H9 (cell line): ENCODE results near the gene ATF6. TPM values are rescaled to one million over a fixed set of nuclear protein-coding genes. Genes with fewer than 3 reads are reported as not detected.

Experiments used
- DNase-seq: peaks from one replicate; pipeline ENCODE4 v3.0.0-alpha.2; 2017
- H2AFZ ChIP-seq: one replicate; pipeline ENCODE4 v1.6.1; 2013; ENCODE audit warnings: mild to moderate bottlenecking, low read length, control low read depth, moderate library complexity
- H2AK5ac ChIP-seq: 2 replicates; pipeline ENCODE4 v1.6.1; 2013; ENCODE audit warnings: low read length, control low read depth, mixed read lengths; ENCODE audit not compliant: insufficient read length
- H2BK120ac ChIP-seq: one replicate; pipeline ENCODE4 v1.6.1; 2013; ENCODE audit warnings: low read depth, mild to moderate bottlenecking, low read length, control low read depth, inconsistent platforms; ENCODE audit not compliant: poor library complexity, severe bottlenecking
- H2BK12ac ChIP-seq: 2 replicates; pipeline ENCODE4 v1.6.1; 2013; ENCODE audit warnings: low read length, control low read depth, mixed read lengths, low read depth; ENCODE audit not compliant: insufficient read length
- H2BK15ac ChIP-seq: 2 replicates; pipeline ENCODE4 v1.6.1; 2013; ENCODE audit warnings: low read depth, low read length, control low read depth
- H2BK20ac ChIP-seq: one replicate; pipeline ENCODE4 v1.6.1; 2013; ENCODE audit warnings: low read depth, mild to moderate bottlenecking, low read length, control low read depth, inconsistent platforms; ENCODE audit not compliant: poor library complexity, severe bottlenecking
- H2BK5ac ChIP-seq: 2 replicates; pipeline ENCODE4 v1.6.1; 2013; ENCODE audit warnings: low read length, control low read depth, mixed read lengths; ENCODE audit not compliant: insufficient read length
- H3K14ac ChIP-seq: 2 replicates; pipeline ENCODE4 v1.6.1; 2013; ENCODE audit warnings: low read length, control low read depth; ENCODE audit not compliant: insufficient read depth
- H3K18ac ChIP-seq: 2 replicates; pipeline ENCODE4 v1.6.1; 2013; ENCODE audit warnings: low read depth, mild to moderate bottlenecking, mixed read lengths, low read length, control low read depth; ENCODE audit not compliant: insufficient read length
- H3K23ac ChIP-seq: 2 replicates; pipeline ENCODE4 v1.6.1; 2013; ENCODE audit warnings: low read length, control low read depth, mixed read lengths, low read depth; ENCODE audit not compliant: insufficient read length
- H3K23me2 ChIP-seq: 2 replicates; pipeline ENCODE4 v1.6.1; 2013; ENCODE audit warnings: low read depth, mild to moderate bottlenecking, mixed read lengths, low read length, control low read depth; ENCODE audit not compliant: insufficient read length, poor library complexity, severe bottlenecking
- H3K27ac ChIP-seq: 2 replicates; pipeline ENCODE4 v1.5.1; 2013; ENCODE audit warnings: low read length, control low read depth, mixed read lengths, low read depth; ENCODE audit not compliant: insufficient read length
- H3K27me3 ChIP-seq: 2 replicates; pipeline ENCODE4 v1.6.1; 2013; ENCODE audit warnings: low read length, control low read depth, inconsistent platforms; ENCODE audit not compliant: insufficient read depth
- H3K4ac ChIP-seq: 2 replicates; pipeline ENCODE4 v1.6.1; 2013; ENCODE audit warnings: low read depth, mild to moderate bottlenecking, control low read depth, inconsistent platforms, low read length, moderate library complexity
- H3K4me1 ChIP-seq: 2 replicates; pipeline ENCODE4 v1.6.1; 2013; ENCODE audit warnings: low read length, control low read depth, inconsistent platforms; ENCODE audit not compliant: insufficient read depth
- H3K4me2 ChIP-seq: 2 replicates; pipeline ENCODE4 v1.6.1; 2013; ENCODE audit warnings: low read length, control low read depth, mixed read lengths; ENCODE audit not compliant: insufficient read length, insufficient read depth
- H3K56ac ChIP-seq: 2 replicates; pipeline ENCODE4 v1.6.1; 2013; ENCODE audit warnings: low read depth, mild to moderate bottlenecking, mixed read lengths, low read length, control low read depth; ENCODE audit not compliant: insufficient read length
- H3K79me1 ChIP-seq: 2 replicates; pipeline ENCODE4 v1.6.1; 2013; ENCODE audit warnings: low read depth, mild to moderate bottlenecking, moderate library complexity, low read length, control low read depth, inconsistent platforms; ENCODE audit not compliant: insufficient read depth, poor library complexity, severe bottlenecking
- H3K79me2 ChIP-seq: 2 replicates; pipeline ENCODE4 v1.6.1; 2013; ENCODE audit warnings: low read length, control low read depth, inconsistent platforms; ENCODE audit not compliant: insufficient read depth
- H3K9ac ChIP-seq: 2 replicates; pipeline ENCODE4 v1.6.1; 2013; ENCODE audit warnings: low read length, control low read depth, mixed read lengths; ENCODE audit not compliant: insufficient read length; ENCODE audit errors: extremely low read depth
- H3K9me3 ChIP-seq: one replicate; pipeline ENCODE4 v1.6.1; 2013; ENCODE audit warnings: low read depth, low read length, inconsistent platforms; ENCODE audit not compliant: control insufficient read depth
- H3T11ph ChIP-seq: one replicate; pipeline ENCODE4 v1.6.1; 2013; ENCODE audit warnings: mild to moderate bottlenecking, low read length, control low read depth, inconsistent platforms
- H4K20me1 ChIP-seq: one replicate; pipeline ENCODE4 v1.6.1; 2013; ENCODE audit not compliant: control insufficient read depth, insufficient read length, insufficient read depth
- H4K5ac ChIP-seq: 2 replicates; pipeline ENCODE4 v1.6.1; 2013; ENCODE audit warnings: low read depth, mild to moderate bottlenecking, mixed read lengths, low read length, control low read depth; ENCODE audit not compliant: insufficient read length
- H4K8ac ChIP-seq: replicated peaks from 2 replicates; pipeline ENCODE4 v1.6.1; 2013; ENCODE audit warnings: low read length, control low read depth, mixed read lengths, low read depth; ENCODE audit not compliant: insufficient read length
- H4K91ac ChIP-seq: 2 replicates; pipeline ENCODE4 v1.6.1; 2013; ENCODE audit warnings: low read depth, mild to moderate bottlenecking, moderate library complexity, mixed read lengths, low read length, control low read depth; ENCODE audit not compliant: insufficient read length
- H3K27ac Mint-ChIP-seq, 3 experiments: 2 replicates in 2 of 3; 3 replicates in 1 of 3; pipeline ENCODE4 v1.8.0; 2020 to 2021; ENCODE audit warnings: mixed read lengths in 3 of 3, mild to moderate bottlenecking in 1 of 3, moderate library complexity in 1 of 3
- H3K27me3 Mint-ChIP-seq: 2 replicates; pipeline ENCODE4 v1.8.0; 2021; ENCODE audit warnings: low read depth, mild to moderate bottlenecking, moderate library complexity, mixed read lengths
- H3K36me3 Mint-ChIP-seq, 3 experiments: 2 replicates in 2 of 3; 3 replicates in 1 of 3; pipeline ENCODE4 v1.8.0; 2020 to 2021; ENCODE audit warnings: low read depth in 3 of 3, mixed read lengths in 3 of 3; ENCODE audit not compliant: insufficient read depth in 1 of 3
- H3K4me1 Mint-ChIP-seq, 2 experiments: 2 replicates each; pipeline ENCODE4 v1.8.0; 2020; ENCODE audit warnings: mixed read lengths in 2 of 2
- H3K4me3 Mint-ChIP-seq, 2 experiments: 2 replicates in 1 of 2; 3 replicates in 1 of 2; pipeline ENCODE4 v1.8.0; 2020 to 2021; ENCODE audit warnings: mild to moderate bottlenecking in 2 of 2, mixed read lengths in 2 of 2, moderate library complexity in 1 of 2
- H3K9me3 Mint-ChIP-seq, 2 experiments: 2 replicates in 1 of 2; 3 replicates in 1 of 2; pipeline ENCODE4 v1.8.0; 2020; ENCODE audit warnings: mild to moderate bottlenecking in 2 of 2, mixed read lengths in 2 of 2, moderate library complexity in 1 of 2
- CTCF ChIP-seq: fragments of 200-600 bp; sonication (generic); conservative IDR thresholded peaks from 3 replicates; pipeline ENCODE4 v1.8.0; 2021; ENCODE audit warnings: antibody characterized with exemption, mild to moderate bottlenecking
- WGBS: extraction: QIAGEN DNeasy Blood & Tissue Kit; methylation state at CpG from one replicate; pipeline ENCODE4 v1.1.7; 2013; ENCODE audit warnings: missing lambda C conversion rate, low lambda C conversion rate, mixed read lengths; ENCODE audit not compliant: insufficient read length; ENCODE audit errors: extremely low coverage; 5-methylcytosine and 5-hydroxymethylcytosine counted together
- total RNA-seq: library from RNA; stranded (reverse); gene quantifications from 2 replicates; pipeline ENCODE4 v1.2.1, GENCODE V29; 2021

Gene ATF6
- total RNA-seq, 1 experiment from 2014 or later: 11.2 TPM

GRCh38 chr1:161720422-161720821 is 45.7 kb upstream of the ATF6 start:
- Mint-ChIP-seq H3K36me3 (no peaks in the 10 kb centered on the region; a peak in 1 of 7 replicates), H3K27ac (no peak overlapping the region), H3K27me3 (peaks cover 56% of the 10 kb centered on the region), H3K4me3 (no peak overlapping the region), H3K4me1 (peaks cover 0 to 1% of the 10 kb centered on the region in 2 experiments), H3K9me3 (no peaks in the 10 kb centered on the region; a peak in 1 of 5 replicates)
- Histone ChIP-seq H2AFZ (no peak overlapping the region), H3K23me2 (no peaks in the 10 kb centered on the region), H3K27ac (no peak overlapping the region), H2BK5ac (no peak overlapping the region), H3K14ac (no peak overlapping the region), H3K4me1 (no peaks in the 10 kb centered on the region), H4K91ac (no peak overlapping the region), H3K9me3 (no peaks in the 10 kb centered on the region), H4K5ac (no peak overlapping the region), H2BK120ac (no peak overlapping the region), H3K79me1 (no peaks in the 10 kb centered on the region), H3K23ac (no peak overlapping the region), H4K20me1 (no peaks in the 10 kb centered on the region), H3K56ac (no peak overlapping the region), H3K18ac (no peak overlapping the region), H2BK15ac (no peak overlapping the region), H3K4ac (no peak overlapping the region), H3K79me2 (no peaks in the 10 kb centered on the region), H4K8ac (no peak overlapping the region), H3T11ph (no peak overlapping the region), H3K4me2 (no peak overlapping the region), H2BK20ac (no peak overlapping the region), H2BK12ac (no peak overlapping the region), H3K9ac (no peak overlapping the region), H3K27me3 (peaks cover 7% of the 10 kb centered on the region; the same call in 1 of the 2 replicates), H2AK5ac (no peak overlapping the region)
- no CpG with 5 or more reads among the region's 1 CpG for WGBS
- DNase-seq: no peak
- no peak for TF ChIP-seq CTCF
